NCI-H526 treated with DMSO at 0.1 percent for 48 hours (cell line): ENCODE results near the gene DNMT3A.

Experiments used
- DNase-seq: peaks from one replicate; lab custom pipeline; 2025; lab: John Stamatoyannopoulos, UW

The DNMT3A gene

GRCh38 chr2:25304826-25305596, 36.7 kb downstream of the DNMT3A start:
- no peak for DNase-seq

- no peak for DNase-seq
Measured at GRCh38 chr2:25304321-25304720, 37.4 kb downstream of the DNMT3A start.

GRCh38 chr2:25303633-25304236, 38.0 kb downstream of the DNMT3A start:
- DNase-seq: no peak

GRCh38 chr2:25302758-25303375, 38.9 kb downstream of the DNMT3A start:
- no peak for DNase-seq

- DNase-seq: no peak
Measured at GRCh38 chr2:25301453-25302352, 40.0 kb downstream of the DNMT3A start.

GRCh38 chr2:25300001-25300400, 41.7 kb downstream of the DNMT3A start:
- no peak for DNase-seq

GRCh38 chr2:25298776-25299431, 42.8 kb downstream of the DNMT3A start:
- no peak for DNase-seq

- DNase-seq: no peak
Measured at GRCh38 chr2:25297738-25298137, 44.0 kb downstream of the DNMT3A start.

- no peak for DNase-seq
Measured at GRCh38 chr2:25295621-25296020, 46.1 kb downstream of the DNMT3A start.

- no peak for DNase-seq
Measured at GRCh38 chr2:25294573-25295462, 46.9 kb downstream of the DNMT3A start.

GRCh38 chr2:25293958-25294562, 47.7 kb downstream of the DNMT3A start:
- no peak for DNase-seq

GRCh38 chr2:25293145-25293544, 48.6 kb downstream of the DNMT3A start:
- no peak for DNase-seq

- no peak for DNase-seq
Measured at GRCh38 chr2:25292408-25292807, 49.3 kb downstream of the DNMT3A start.

- DNase-seq: no peak
Measured at GRCh38 chr2:25290811-25291495, 50.8 kb downstream of the DNMT3A start.

- DNase-seq: no peak
Measured at GRCh38 chr2:25286723-25287483, 54.8 kb downstream of the DNMT3A start.

- no peak for DNase-seq
Measured at GRCh38 chr2:25286025-25286400, 55.7 kb downstream of the DNMT3A start.

GRCh38 chr2:25285265-25286024, 56.3 kb downstream of the DNMT3A start:
- DNase-seq: no peak

- DNase-seq: no peak
Measured at GRCh38 chr2:25284756-25285155, 57.0 kb downstream of the DNMT3A start.
